ENCODE results near the gene RECK. TPM values are rescaled to one million over a fixed set of nuclear protein-coding genes. Genes with fewer than 3 reads are reported as not detected.

The RECK gene
- total and polyA plus RNA-seq, 2 experiments from 2014 or later: 8.1 to 11.6 TPM

DNA sequence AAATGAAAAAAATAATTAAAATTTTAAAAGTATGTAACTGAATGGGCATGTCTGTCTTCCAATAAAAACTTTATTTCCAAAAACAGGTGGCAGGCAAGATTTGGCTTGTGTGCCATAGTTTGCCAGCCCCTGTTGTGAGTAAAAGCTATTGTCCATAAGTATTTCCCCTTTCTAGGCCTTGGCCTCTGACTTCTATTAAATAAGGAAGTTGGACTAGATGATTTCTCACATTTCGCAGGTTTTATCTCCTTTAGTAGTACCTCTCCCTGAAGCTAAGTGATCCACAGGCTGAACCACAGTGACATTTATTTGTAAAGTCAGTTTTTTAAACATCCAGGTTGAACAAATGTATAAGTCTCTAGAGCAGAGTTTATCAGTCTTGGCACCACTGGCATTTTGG is 41.3 kb downstream of the RECK start:
- no peaks in the 10 kb centered on the region for H3K36me3 Mint-ChIP-seq (ENCODE audit: low read depth)
- H3K9me3 Mint-ChIP-seq: no peaks in the 10 kb centered on the region
- Histone ChIP-seq H3K27ac (ENCODE audit: low read depth) (no peak overlapping the region), H3K9me2 (ENCODE audit: insufficient read depth) (no peaks in the 10 kb centered on the region), H3K27me3 (ENCODE audit: insufficient read depth) (no peaks in the 10 kb centered on the region), H4K20me1 (replicated peaks; ENCODE audit: insufficient read depth) (no peaks in the 10 kb centered on the region), H3K4me2 (no peak overlapping the region), H3K79me2 (replicated peaks; ENCODE audit: insufficient read depth) (no peaks in the 10 kb centered on the region), H3K4me1 (ENCODE audit: insufficient read depth) (no peaks in the 10 kb centered on the region), H3K36me3 (ENCODE audit: insufficient read depth) (no peaks in the 10 kb centered on the region), H2AFZ (no peak overlapping the region), H3F3A (replicated peaks; ENCODE audit: low read depth) (no peaks in the 10 kb centered on the region; the same call in 1 of the 2 replicates), H3K4me3 (no peak overlapping the region)
- H3K27me3 Mint-ChIP-seq (ENCODE audit: insufficient read depth, low read depth, poor library complexity): peaks cover 1% of the 10 kb centered on the region
- no peaks in the 10 kb centered on the region for H3K4me1 Mint-ChIP-seq
- DNase-seq (ENCODE audit: low spot score) (no peak), ATAC-seq (no peak)
- H3K27ac Mint-ChIP-seq: no peak overlapping the region
- H3K4me3 Mint-ChIP-seq: no peak overlapping the region
- TF ChIP-seq, protein P1, sequence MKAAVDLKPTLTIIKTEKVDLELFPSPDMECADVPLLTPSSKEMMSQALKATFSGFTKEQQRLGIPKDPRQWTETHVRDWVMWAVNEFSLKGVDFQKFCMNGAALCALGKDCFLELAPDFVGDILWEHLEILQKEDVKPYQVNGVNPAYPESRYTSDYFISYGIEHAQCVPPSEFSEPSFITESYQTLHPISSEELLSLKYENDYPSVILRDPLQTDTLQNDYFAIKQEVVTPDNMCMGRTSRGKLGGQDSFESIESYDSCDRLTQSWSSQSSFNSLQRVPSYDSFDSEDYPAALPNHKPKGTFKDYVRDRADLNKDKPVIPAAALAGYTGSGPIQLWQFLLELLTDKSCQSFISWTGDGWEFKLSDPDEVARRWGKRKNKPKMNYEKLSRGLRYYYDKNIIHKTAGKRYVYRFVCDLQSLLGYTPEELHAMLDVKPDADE (IDR thresholded peaks at IDR 0.05): no peak
- no peak for TF ChIP-seq EZH2phosphoT487 (IDR thresholded peaks at IDR 0.05; ENCODE audit: unreplicated experiment)

DNA sequence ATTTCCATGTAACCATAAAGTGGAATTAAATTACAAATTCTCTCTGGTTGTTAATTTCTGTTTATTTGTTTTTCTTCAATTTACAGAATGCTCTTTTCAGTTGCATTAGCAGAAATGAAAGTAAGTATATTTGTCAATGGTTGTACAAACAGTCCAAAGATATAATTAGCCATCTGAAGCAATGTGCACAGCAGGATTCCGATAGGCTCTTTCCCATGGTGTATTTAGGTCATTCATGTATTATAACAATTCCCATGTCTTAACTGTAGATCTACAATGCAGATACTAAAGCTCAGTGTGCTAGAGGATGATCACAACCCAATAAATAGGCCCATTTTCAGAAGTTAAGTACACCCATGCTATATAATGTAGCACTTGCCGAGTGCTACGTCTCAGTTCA is 43.8 kb downstream of the RECK start:
- Mint-ChIP-seq H3K9me3 (no peaks in the 10 kb centered on the region), H3K36me3 (ENCODE audit: low read depth) (peaks cover 3% of the 10 kb centered on the region; the same call in 1 of the 3 replicates), H3K27ac (no peak overlapping the region), H3K27me3 (ENCODE audit: insufficient read depth, low read depth, poor library complexity) (peaks cover 1% of the 10 kb centered on the region), H3K4me3 (no peak overlapping the region), H3K4me1 (no peaks in the 10 kb centered on the region)
- H4K20me1 ChIP-seq (replicated peaks; ENCODE audit: insufficient read depth): no peaks in the 10 kb centered on the region
- DNase-seq (ENCODE audit: low spot score) (no peak), ATAC-seq (no peak)
- H3K9me2 ChIP-seq (ENCODE audit: insufficient read depth): no peaks in the 10 kb centered on the region
- no peak overlapping the region for H3K4me3 ChIP-seq
- H3F3A ChIP-seq (replicated peaks; ENCODE audit: low read depth): no peaks in the 10 kb centered on the region; the same call in 1 of the 2 replicates
- no peak overlapping the region for H3K27ac ChIP-seq (ENCODE audit: low read depth)
- no peaks in the 10 kb centered on the region for H3K36me3 ChIP-seq (ENCODE audit: insufficient read depth)
- H3K4me1 ChIP-seq (ENCODE audit: insufficient read depth): no peaks in the 10 kb centered on the region
- no peaks in the 10 kb centered on the region for H3K79me2 ChIP-seq (replicated peaks; ENCODE audit: insufficient read depth)
- no peaks in the 10 kb centered on the region for H3K27me3 ChIP-seq (ENCODE audit: insufficient read depth)
- no peak overlapping the region for H2AFZ ChIP-seq
- H3K4me2 ChIP-seq: no peak overlapping the region
- TF ChIP-seq, protein P2, sequence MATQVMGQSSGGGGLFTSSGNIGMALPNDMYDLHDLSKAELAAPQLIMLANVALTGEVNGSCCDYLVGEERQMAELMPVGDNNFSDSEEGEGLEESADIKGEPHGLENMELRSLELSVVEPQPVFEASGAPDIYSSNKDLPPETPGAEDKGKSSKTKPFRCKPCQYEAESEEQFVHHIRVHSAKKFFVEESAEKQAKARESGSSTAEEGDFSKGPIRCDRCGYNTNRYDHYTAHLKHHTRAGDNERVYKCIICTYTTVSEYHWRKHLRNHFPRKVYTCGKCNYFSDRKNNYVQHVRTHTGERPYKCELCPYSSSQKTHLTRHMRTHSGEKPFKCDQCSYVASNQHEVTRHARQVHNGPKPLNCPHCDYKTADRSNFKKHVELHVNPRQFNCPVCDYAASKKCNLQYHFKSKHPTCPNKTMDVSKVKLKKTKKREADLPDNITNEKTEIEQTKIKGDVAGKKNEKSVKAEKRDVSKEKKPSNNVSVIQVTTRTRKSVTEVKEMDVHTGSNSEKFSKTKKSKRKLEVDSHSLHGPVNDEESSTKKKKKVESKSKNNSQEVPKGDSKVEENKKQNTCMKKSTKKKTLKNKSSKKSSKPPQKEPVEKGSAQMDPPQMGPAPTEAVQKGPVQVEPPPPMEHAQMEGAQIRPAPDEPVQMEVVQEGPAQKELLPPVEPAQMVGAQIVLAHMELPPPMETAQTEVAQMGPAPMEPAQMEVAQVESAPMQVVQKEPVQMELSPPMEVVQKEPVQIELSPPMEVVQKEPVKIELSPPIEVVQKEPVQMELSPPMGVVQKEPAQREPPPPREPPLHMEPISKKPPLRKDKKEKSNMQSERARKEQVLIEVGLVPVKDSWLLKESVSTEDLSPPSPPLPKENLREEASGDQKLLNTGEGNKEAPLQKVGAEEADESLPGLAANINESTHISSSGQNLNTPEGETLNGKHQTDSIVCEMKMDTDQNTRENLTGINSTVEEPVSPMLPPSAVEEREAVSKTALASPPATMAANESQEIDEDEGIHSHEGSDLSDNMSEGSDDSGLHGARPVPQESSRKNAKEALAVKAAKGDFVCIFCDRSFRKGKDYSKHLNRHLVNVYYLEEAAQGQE (IDR thresholded peaks at IDR 0.05; ENCODE audit: unreplicated experiment): no peak
- no peak for TF ChIP-seq EZH2 (IDR thresholded peaks at IDR 0.05; ENCODE audit: low read depth, unreplicated experiment)
- TF ChIP-seq EZH2phosphoT487 (IDR thresholded peaks at IDR 0.05; ENCODE audit: unreplicated experiment): no peak
- no peak for TF ChIP-seq ZNF114 (CRISPR knock-in tag; IDR thresholded peaks at IDR 0.05)
- TF ChIP-seq, protein P3, sequence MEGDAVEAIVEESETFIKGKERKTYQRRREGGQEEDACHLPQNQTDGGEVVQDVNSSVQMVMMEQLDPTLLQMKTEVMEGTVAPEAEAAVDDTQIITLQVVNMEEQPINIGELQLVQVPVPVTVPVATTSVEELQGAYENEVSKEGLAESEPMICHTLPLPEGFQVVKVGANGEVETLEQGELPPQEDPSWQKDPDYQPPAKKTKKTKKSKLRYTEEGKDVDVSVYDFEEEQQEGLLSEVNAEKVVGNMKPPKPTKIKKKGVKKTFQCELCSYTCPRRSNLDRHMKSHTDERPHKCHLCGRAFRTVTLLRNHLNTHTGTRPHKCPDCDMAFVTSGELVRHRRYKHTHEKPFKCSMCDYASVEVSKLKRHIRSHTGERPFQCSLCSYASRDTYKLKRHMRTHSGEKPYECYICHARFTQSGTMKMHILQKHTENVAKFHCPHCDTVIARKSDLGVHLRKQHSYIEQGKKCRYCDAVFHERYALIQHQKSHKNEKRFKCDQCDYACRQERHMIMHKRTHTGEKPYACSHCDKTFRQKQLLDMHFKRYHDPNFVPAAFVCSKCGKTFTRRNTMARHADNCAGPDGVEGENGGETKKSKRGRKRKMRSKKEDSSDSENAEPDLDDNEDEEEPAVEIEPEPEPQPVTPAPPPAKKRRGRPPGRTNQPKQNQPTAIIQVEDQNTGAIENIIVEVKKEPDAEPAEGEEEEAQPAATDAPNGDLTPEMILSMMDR (conservative IDR thresholded peaks at IDR 0.05; ENCODE audit: low read depth in 2 of 2): no peak
- TF ChIP-seq STAT1 (IDR thresholded peaks at IDR 0.05; ENCODE audit: unreplicated experiment): no peak
- no peak for TF ChIP-seq NANOG (IDR thresholded peaks at IDR 0.05; ENCODE audit: borderline replicate concordance)
- no peak for TF ChIP-seq ZNF331 (CRISPR knock-in tag; IDR thresholded peaks at IDR 0.05; ENCODE audit: low read depth)
- TF ChIP-seq CREB1 (CRISPR knock-in tag; IDR thresholded peaks at IDR 0.05; ENCODE audit: low read depth): no peak
